H9 (cell line): ENCODE data around the gene FAM124A. TPM values are rescaled to one million over a fixed set of nuclear protein-coding genes. Genes with fewer than 3 reads are reported as not detected.
A peak's percentile ranks its signal among the peaks of the same experiment; 100 is the strongest.

Experiments
- DNase-seq: peaks from one replicate; pipeline ENCODE4 v3.0.0-alpha.2; 2017
- H2AFZ ChIP-seq: one replicate; pipeline ENCODE4 v1.6.1; 2013; ENCODE audit warnings: mild to moderate bottlenecking, low read length, control low read depth, moderate library complexity
- H2AK5ac ChIP-seq: 2 replicates; pipeline ENCODE4 v1.6.1; 2013; ENCODE audit warnings: low read length, control low read depth, mixed read lengths; ENCODE audit not compliant: insufficient read length
- H2BK120ac ChIP-seq: one replicate; pipeline ENCODE4 v1.6.1; 2013; ENCODE audit warnings: low read depth, mild to moderate bottlenecking, low read length, control low read depth, inconsistent platforms; ENCODE audit not compliant: poor library complexity, severe bottlenecking
- H2BK12ac ChIP-seq: 2 replicates; pipeline ENCODE4 v1.6.1; 2013; ENCODE audit warnings: low read length, control low read depth, mixed read lengths, low read depth; ENCODE audit not compliant: insufficient read length
- H2BK15ac ChIP-seq: 2 replicates; pipeline ENCODE4 v1.6.1; 2013; ENCODE audit warnings: low read depth, low read length, control low read depth
- H2BK20ac ChIP-seq: one replicate; pipeline ENCODE4 v1.6.1; 2013; ENCODE audit warnings: low read depth, mild to moderate bottlenecking, low read length, control low read depth, inconsistent platforms; ENCODE audit not compliant: poor library complexity, severe bottlenecking
- H2BK5ac ChIP-seq: 2 replicates; pipeline ENCODE4 v1.6.1; 2013; ENCODE audit warnings: low read length, control low read depth, mixed read lengths; ENCODE audit not compliant: insufficient read length
- H3K14ac ChIP-seq: 2 replicates; pipeline ENCODE4 v1.6.1; 2013; ENCODE audit warnings: low read length, control low read depth; ENCODE audit not compliant: insufficient read depth
- H3K18ac ChIP-seq: 2 replicates; pipeline ENCODE4 v1.6.1; 2013; ENCODE audit warnings: low read depth, mild to moderate bottlenecking, mixed read lengths, low read length, control low read depth; ENCODE audit not compliant: insufficient read length
- H3K23ac ChIP-seq: 2 replicates; pipeline ENCODE4 v1.6.1; 2013; ENCODE audit warnings: low read length, control low read depth, mixed read lengths, low read depth; ENCODE audit not compliant: insufficient read length
- H3K23me2 ChIP-seq: 2 replicates; pipeline ENCODE4 v1.6.1; 2013; ENCODE audit warnings: low read depth, mild to moderate bottlenecking, mixed read lengths, low read length, control low read depth; ENCODE audit not compliant: insufficient read length, poor library complexity, severe bottlenecking
- H3K27ac ChIP-seq: 2 replicates; pipeline ENCODE4 v1.5.1; 2013; ENCODE audit warnings: low read length, control low read depth, mixed read lengths, low read depth; ENCODE audit not compliant: insufficient read length
- H3K27me3 ChIP-seq: 2 replicates; pipeline ENCODE4 v1.6.1; 2013; ENCODE audit warnings: low read length, control low read depth, inconsistent platforms; ENCODE audit not compliant: insufficient read depth
- H3K4ac ChIP-seq: 2 replicates; pipeline ENCODE4 v1.6.1; 2013; ENCODE audit warnings: low read depth, mild to moderate bottlenecking, control low read depth, inconsistent platforms, low read length, moderate library complexity
- H3K4me1 ChIP-seq: 2 replicates; pipeline ENCODE4 v1.6.1; 2013; ENCODE audit warnings: low read length, control low read depth, inconsistent platforms; ENCODE audit not compliant: insufficient read depth
- H3K4me2 ChIP-seq: 2 replicates; pipeline ENCODE4 v1.6.1; 2013; ENCODE audit warnings: low read length, control low read depth, mixed read lengths; ENCODE audit not compliant: insufficient read length, insufficient read depth
- H3K56ac ChIP-seq: 2 replicates; pipeline ENCODE4 v1.6.1; 2013; ENCODE audit warnings: low read depth, mild to moderate bottlenecking, mixed read lengths, low read length, control low read depth; ENCODE audit not compliant: insufficient read length
- H3K79me1 ChIP-seq: 2 replicates; pipeline ENCODE4 v1.6.1; 2013; ENCODE audit warnings: low read depth, mild to moderate bottlenecking, moderate library complexity, low read length, control low read depth, inconsistent platforms; ENCODE audit not compliant: insufficient read depth, poor library complexity, severe bottlenecking
- H3K79me2 ChIP-seq: 2 replicates; pipeline ENCODE4 v1.6.1; 2013; ENCODE audit warnings: low read length, control low read depth, inconsistent platforms; ENCODE audit not compliant: insufficient read depth
- H3K9ac ChIP-seq: 2 replicates; pipeline ENCODE4 v1.6.1; 2013; ENCODE audit warnings: low read length, control low read depth, mixed read lengths; ENCODE audit not compliant: insufficient read length; ENCODE audit errors: extremely low read depth
- H3K9me3 ChIP-seq: one replicate; pipeline ENCODE4 v1.6.1; 2013; ENCODE audit warnings: low read depth, low read length, inconsistent platforms; ENCODE audit not compliant: control insufficient read depth
- H3T11ph ChIP-seq: one replicate; pipeline ENCODE4 v1.6.1; 2013; ENCODE audit warnings: mild to moderate bottlenecking, low read length, control low read depth, inconsistent platforms
- H4K20me1 ChIP-seq: one replicate; pipeline ENCODE4 v1.6.1; 2013; ENCODE audit not compliant: control insufficient read depth, insufficient read length, insufficient read depth
- H4K5ac ChIP-seq: 2 replicates; pipeline ENCODE4 v1.6.1; 2013; ENCODE audit warnings: low read depth, mild to moderate bottlenecking, mixed read lengths, low read length, control low read depth; ENCODE audit not compliant: insufficient read length
- H4K8ac ChIP-seq: replicated peaks from 2 replicates; pipeline ENCODE4 v1.6.1; 2013; ENCODE audit warnings: low read length, control low read depth, mixed read lengths, low read depth; ENCODE audit not compliant: insufficient read length
- H4K91ac ChIP-seq: 2 replicates; pipeline ENCODE4 v1.6.1; 2013; ENCODE audit warnings: low read depth, mild to moderate bottlenecking, moderate library complexity, mixed read lengths, low read length, control low read depth; ENCODE audit not compliant: insufficient read length
- H3K27ac Mint-ChIP-seq, 3 experiments: 2 replicates in 2 of 3; 3 replicates in 1 of 3; pipeline ENCODE4 v1.8.0; 2020 to 2021; ENCODE audit warnings: mixed read lengths in 3 of 3, mild to moderate bottlenecking in 1 of 3, moderate library complexity in 1 of 3
- H3K27me3 Mint-ChIP-seq: 2 replicates; pipeline ENCODE4 v1.8.0; 2021; ENCODE audit warnings: low read depth, mild to moderate bottlenecking, moderate library complexity, mixed read lengths
- H3K36me3 Mint-ChIP-seq, 3 experiments: 2 replicates in 2 of 3; 3 replicates in 1 of 3; pipeline ENCODE4 v1.8.0; 2020 to 2021; ENCODE audit warnings: low read depth in 3 of 3, mixed read lengths in 3 of 3; ENCODE audit not compliant: insufficient read depth in 1 of 3
- H3K4me1 Mint-ChIP-seq, 2 experiments: 2 replicates each; pipeline ENCODE4 v1.8.0; 2020; ENCODE audit warnings: mixed read lengths in 2 of 2
- H3K4me3 Mint-ChIP-seq, 2 experiments: 2 replicates in 1 of 2; 3 replicates in 1 of 2; pipeline ENCODE4 v1.8.0; 2020 to 2021; ENCODE audit warnings: mild to moderate bottlenecking in 2 of 2, mixed read lengths in 2 of 2, moderate library complexity in 1 of 2
- H3K9me3 Mint-ChIP-seq, 2 experiments: 2 replicates in 1 of 2; 3 replicates in 1 of 2; pipeline ENCODE4 v1.8.0; 2020; ENCODE audit warnings: mild to moderate bottlenecking in 2 of 2, mixed read lengths in 2 of 2, moderate library complexity in 1 of 2
- WGBS: extraction: QIAGEN DNeasy Blood & Tissue Kit; methylation state at CpG from one replicate; pipeline ENCODE4 v1.1.7; 2013; ENCODE audit warnings: missing lambda C conversion rate, low lambda C conversion rate, mixed read lengths; ENCODE audit not compliant: insufficient read length; ENCODE audit errors: extremely low coverage; 5-methylcytosine and 5-hydroxymethylcytosine counted together
- total RNA-seq: library from RNA; stranded (reverse); gene quantifications from 2 replicates; pipeline ENCODE4 v1.2.1, GENCODE V29; 2021
- TF ChIP-seq, protein P1 (sequence below): fragments of 200-600 bp; sonication (generic); conservative IDR thresholded peaks from 3 replicates; pipeline ENCODE4 v1.8.0; 2021; ENCODE audit warnings: antibody characterized with exemption, mild to moderate bottlenecking

The FAM124A gene
- total RNA-seq, 1 experiment from 2014 or later = 41.9 TPM

DNA sequence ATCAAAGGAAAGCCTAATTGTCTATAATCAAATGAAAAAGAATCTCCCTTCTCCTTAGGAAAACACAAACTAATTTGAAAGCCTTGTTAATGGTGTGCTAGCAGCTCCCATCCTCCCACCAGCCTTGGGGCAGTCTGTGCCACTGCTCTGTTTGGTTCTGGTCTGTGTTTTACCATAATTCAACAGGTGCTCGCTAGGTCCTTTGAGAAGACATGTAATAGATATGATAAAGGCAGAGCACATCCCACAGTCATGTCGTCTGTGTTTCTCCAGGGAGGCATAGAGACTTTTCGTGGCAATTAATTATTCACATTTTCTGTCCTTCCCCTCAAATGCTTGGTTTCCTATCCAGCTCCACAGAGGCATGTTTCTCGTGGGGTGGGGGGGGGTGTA, 23.8 kb downstream of the FAM124A start:
- Mint-ChIP-seq H3K36me3 (peaks cover 10 to 19% (median 11%) of the 10 kb centered on the region in 3 experiments; a peak in 6 of 7 replicates), H3K4me1 (peaks cover 52 to 72% of the 10 kb centered on the region in 2 experiments), H3K27me3 (no peaks in the 10 kb centered on the region), H3K4me3 (no peak overlapping the region), H3K9me3 (no peaks in the 10 kb centered on the region), H3K27ac (peak overlapping the region in 2 of 3 experiments; percentile 80 to 85; a peak in 5 of 7 replicates)
- H3K27me3 ChIP-seq = no peaks in the 10 kb centered on the region
- H3K79me2 ChIP-seq = peaks cover 10% of the 10 kb centered on the region; the same call in 1 of the 2 replicates
- no peaks in the 10 kb centered on the region for H3K79me1 ChIP-seq
- H3T11ph ChIP-seq = no peak overlapping the region
- no peak overlapping the region for H2BK15ac ChIP-seq
- no peak overlapping the region for H2AK5ac ChIP-seq
- H3K27ac ChIP-seq = no peak overlapping the region
- H2AFZ ChIP-seq = no peak overlapping the region
- no peak overlapping the region for H3K4ac ChIP-seq
- H4K5ac ChIP-seq = no peak overlapping the region
- no peak overlapping the region for H3K14ac ChIP-seq
- no peak overlapping the region for H2BK5ac ChIP-seq
- H2BK120ac ChIP-seq = no peak overlapping the region
- H4K8ac ChIP-seq = no peak overlapping the region
- H4K20me1 ChIP-seq = peaks cover 2% of the 10 kb centered on the region
- TF ChIP-seq, protein P1, sequence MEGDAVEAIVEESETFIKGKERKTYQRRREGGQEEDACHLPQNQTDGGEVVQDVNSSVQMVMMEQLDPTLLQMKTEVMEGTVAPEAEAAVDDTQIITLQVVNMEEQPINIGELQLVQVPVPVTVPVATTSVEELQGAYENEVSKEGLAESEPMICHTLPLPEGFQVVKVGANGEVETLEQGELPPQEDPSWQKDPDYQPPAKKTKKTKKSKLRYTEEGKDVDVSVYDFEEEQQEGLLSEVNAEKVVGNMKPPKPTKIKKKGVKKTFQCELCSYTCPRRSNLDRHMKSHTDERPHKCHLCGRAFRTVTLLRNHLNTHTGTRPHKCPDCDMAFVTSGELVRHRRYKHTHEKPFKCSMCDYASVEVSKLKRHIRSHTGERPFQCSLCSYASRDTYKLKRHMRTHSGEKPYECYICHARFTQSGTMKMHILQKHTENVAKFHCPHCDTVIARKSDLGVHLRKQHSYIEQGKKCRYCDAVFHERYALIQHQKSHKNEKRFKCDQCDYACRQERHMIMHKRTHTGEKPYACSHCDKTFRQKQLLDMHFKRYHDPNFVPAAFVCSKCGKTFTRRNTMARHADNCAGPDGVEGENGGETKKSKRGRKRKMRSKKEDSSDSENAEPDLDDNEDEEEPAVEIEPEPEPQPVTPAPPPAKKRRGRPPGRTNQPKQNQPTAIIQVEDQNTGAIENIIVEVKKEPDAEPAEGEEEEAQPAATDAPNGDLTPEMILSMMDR = no peak
- no peak overlapping the region for H3K4me2 ChIP-seq
- no peak overlapping the region for H2BK12ac ChIP-seq
- no peak overlapping the region for H3K18ac ChIP-seq
- H3K9ac ChIP-seq = no peak overlapping the region
- H3K23me2 ChIP-seq = no peaks in the 10 kb centered on the region
- H2BK20ac ChIP-seq = no peak overlapping the region
- H3K9me3 ChIP-seq = no peaks in the 10 kb centered on the region
- peaks cover 40% of the 10 kb centered on the region; the same call in 1 of the 2 replicates for H3K4me1 ChIP-seq
- H4K91ac ChIP-seq = no peak overlapping the region
- no peak overlapping the region for H3K56ac ChIP-seq
- no peak for DNase-seq
- no CpG with 5 or more reads among the region's 4 CpGs for WGBS
- no peak overlapping the region for H3K23ac ChIP-seq
